ENCODE data around the gene FSTL4. TPM values are rescaled to one million over a fixed set of nuclear protein-coding genes. Genes with fewer than 3 reads are reported as not detected.

The FSTL4 gene
- total and polyA plus RNA-seq, 2 of the 13 experiments (the other 11 are each of a cell fraction or from before 2014, with no cell fraction given): 2.1 to 3.0 TPM

- TF ChIP-seq ELF1 (CRISPR knock-in tag; IDR thresholded peaks at IDR 0.05) (0 out of 2 replicates have a peak, but pooled peaks have one; percentile 11), EHMT2 (IDR thresholded peaks at IDR 0.05; ENCODE audit: borderline replicate concordance, low read depth, low read length) (no peak), PITX1 (CRISPR knock-in tag; IDR thresholded peaks at IDR 0.05) (peak; percentile 35; the same call in 1 of the 2 replicates), ZNF570 (CRISPR knock-in tag; IDR thresholded peaks at IDR 0.05; ENCODE audit: borderline replicate concordance) (no peak), PHF5A (CRISPR knock-in tag; IDR thresholded peaks at IDR 0.05; ENCODE audit: low read depth, unreplicated experiment) (no peak), ZHX2 (IDR thresholded peaks at IDR 0.05; ENCODE audit: low read depth) (no peak), ZHX2 (CRISPR knock-in tag; IDR thresholded peaks at IDR 0.05; ENCODE audit: borderline replicate concordance) (no peak), FOSL2 (CRISPR knock-in tag; IDR thresholded peaks at IDR 0.05) (0 out of 2 replicates have a peak, but pooled peaks have one; percentile 17), ETV6 (CRISPR knock-in tag; conservative IDR thresholded peaks at IDR 0.05) (no peak), ZMYM4 (CRISPR knock-in tag; IDR thresholded peaks at IDR 0.05) (peak; percentile 14; the same call in 1 of the 2 replicates), ZNF280B (CRISPR knock-in tag; IDR thresholded peaks at IDR 0.05; ENCODE audit: borderline replicate concordance) (0 out of 2 replicates have a peak, but pooled peaks have one; percentile 30)
- TF ChIP-seq, protein P1, sequence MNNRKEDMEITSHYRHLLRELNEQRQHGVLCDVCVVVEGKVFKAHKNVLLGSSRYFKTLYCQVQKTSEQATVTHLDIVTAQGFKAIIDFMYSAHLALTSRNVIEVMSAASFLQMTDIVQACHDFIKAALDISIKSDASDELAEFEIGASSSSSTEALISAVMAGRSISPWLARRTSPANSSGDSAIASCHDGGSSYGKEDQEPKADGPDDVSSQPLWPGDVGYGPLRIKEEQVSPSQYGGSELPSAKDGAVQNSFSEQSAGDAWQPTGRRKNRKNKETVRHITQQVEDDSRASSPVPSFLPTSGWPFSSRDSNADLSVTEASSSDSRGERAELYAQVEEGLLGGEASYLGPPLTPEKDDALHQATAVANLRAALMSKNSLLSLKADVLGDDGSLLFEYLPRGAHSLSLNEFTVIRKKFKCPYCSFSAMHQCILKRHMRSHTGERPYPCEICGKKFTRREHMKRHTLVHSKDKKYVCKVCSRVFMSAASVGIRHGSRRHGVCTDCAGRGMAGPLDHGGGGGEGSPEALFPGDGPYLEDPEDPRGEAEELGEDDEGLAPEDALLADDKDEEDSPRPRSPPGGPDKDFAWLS (CRISPR knock-in tag; IDR thresholded peaks at IDR 0.05; ENCODE audit: borderline replicate concordance): no peak
- TF ChIP-seq, protein P2, sequence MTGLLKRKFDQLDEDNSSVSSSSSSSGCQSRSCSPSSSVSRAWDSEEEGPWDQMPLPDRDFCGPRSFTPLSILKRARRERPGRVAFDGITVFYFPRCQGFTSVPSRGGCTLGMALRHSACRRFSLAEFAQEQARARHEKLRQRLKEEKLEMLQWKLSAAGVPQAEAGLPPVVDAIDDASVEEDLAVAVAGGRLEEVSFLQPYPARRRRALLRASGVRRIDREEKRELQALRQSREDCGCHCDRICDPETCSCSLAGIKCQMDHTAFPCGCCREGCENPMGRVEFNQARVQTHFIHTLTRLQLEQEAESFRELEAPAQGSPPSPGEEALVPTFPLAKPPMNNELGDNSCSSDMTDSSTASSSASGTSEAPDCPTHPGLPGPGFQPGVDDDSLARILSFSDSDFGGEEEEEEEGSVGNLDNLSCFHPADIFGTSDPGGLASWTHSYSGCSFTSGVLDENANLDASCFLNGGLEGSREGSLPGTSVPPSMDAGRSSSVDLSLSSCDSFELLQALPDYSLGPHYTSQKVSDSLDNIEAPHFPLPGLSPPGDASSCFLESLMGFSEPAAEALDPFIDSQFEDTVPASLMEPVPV (CRISPR knock-in tag; IDR thresholded peaks at IDR 0.05): no peak
- TF ChIP-seq, protein P3, sequence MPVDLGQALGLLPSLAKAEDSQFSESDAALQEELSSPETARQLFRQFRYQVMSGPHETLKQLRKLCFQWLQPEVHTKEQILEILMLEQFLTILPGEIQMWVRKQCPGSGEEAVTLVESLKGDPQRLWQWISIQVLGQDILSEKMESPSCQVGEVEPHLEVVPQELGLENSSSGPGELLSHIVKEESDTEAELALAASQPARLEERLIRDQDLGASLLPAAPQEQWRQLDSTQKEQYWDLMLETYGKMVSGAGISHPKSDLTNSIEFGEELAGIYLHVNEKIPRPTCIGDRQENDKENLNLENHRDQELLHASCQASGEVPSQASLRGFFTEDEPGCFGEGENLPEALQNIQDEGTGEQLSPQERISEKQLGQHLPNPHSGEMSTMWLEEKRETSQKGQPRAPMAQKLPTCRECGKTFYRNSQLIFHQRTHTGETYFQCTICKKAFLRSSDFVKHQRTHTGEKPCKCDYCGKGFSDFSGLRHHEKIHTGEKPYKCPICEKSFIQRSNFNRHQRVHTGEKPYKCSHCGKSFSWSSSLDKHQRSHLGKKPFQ (CRISPR knock-in tag; IDR thresholded peaks at IDR 0.05; ENCODE audit: insufficient replicate concordance): no peak
Observed at GRCh38 chr5:133265720-133266526, 346.4 kb downstream of the FSTL4 start (continued).

Measured in HepG2 (cell line).